IPS-18a (cell line): ENCODE data around the gene CCDC149.

Experiments
- H3K27ac ChIP-seq: one replicate; pipeline ENCODE4 v1.5.1; 2013; ENCODE audit warnings: low read length
- H3K27me3 ChIP-seq: one replicate; pipeline ENCODE4 v1.6.1; 2013; ENCODE audit warnings: mild to moderate bottlenecking, low read length; ENCODE audit not compliant: control insufficient read depth, insufficient read depth
- H3K36me3 ChIP-seq: one replicate; pipeline ENCODE4 v1.6.1; 2013; ENCODE audit warnings: low read depth, low read length; ENCODE audit not compliant: control insufficient read depth
- H3K4me1 ChIP-seq: one replicate; pipeline ENCODE4 v1.6.1; 2013; ENCODE audit warnings: low read depth, low read length; ENCODE audit not compliant: control insufficient read depth
- H3K4me3 ChIP-seq: one replicate; pipeline ENCODE4 v1.5.1; 2013; ENCODE audit warnings: low read length
- H3K9ac ChIP-seq: one replicate; pipeline ENCODE4 v1.6.1; 2013; ENCODE audit warnings: mild to moderate bottlenecking, low read length, moderate library complexity
- H3K9me3 ChIP-seq: one replicate; pipeline ENCODE4 v1.6.1; 2013; ENCODE audit warnings: low read depth, low read length; ENCODE audit not compliant: control insufficient read depth

The CCDC149 gene

DNA sequence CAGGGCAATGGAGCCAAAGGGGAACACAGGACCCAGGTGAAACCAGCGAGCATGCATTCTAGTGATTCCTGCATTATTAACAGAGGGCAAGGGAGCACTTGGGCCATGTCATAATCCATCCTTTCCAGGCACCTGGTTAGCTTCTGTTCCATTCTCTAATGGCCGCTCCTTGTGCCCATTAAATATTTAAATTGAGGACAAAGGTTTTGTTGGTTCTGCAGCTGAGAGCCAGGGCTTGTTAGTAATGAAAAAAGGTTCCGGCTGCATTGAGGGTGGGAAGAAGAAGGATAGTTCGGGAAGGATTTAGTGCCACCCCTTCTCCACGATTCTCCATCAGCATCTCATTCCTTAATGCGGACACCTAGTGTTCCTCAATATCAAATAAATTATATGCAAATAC lies 103.9 kb downstream of the CCDC149 start:
- no peak overlapping the region for H3K4me3 ChIP-seq
- H3K27me3 ChIP-seq = no peaks in the 10 kb centered on the region
- no peak overlapping the region for H3K27ac ChIP-seq
- H3K36me3 ChIP-seq = no peaks in the 10 kb centered on the region
- H3K9me3 ChIP-seq = no peaks in the 10 kb centered on the region
- H3K4me1 ChIP-seq = peaks cover 6% of the 10 kb centered on the region
- H3K9ac ChIP-seq = no peak overlapping the region

DNA sequence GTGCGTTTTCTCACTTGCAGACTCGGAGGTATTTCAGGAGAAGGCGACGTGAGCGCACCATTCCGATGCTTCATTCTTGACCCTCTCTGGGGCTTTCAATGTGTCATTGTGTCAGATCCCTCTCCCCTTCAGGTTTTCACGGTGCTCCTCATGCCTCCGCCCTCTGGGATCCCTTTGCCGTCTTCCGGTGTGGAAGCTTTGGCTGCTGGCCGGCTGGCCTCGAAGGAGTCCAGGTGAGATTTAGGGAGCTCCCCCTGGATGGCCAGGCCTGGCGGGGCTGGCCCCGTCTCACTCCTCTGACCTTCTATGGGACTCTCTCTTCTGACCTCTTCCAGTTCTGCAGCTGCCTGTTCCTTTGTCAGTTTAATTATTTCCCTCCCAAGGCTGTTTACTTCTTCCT lies 104.6 kb downstream of the CCDC149 start:
- no peaks in the 10 kb centered on the region for H3K36me3 ChIP-seq
- H3K9me3 ChIP-seq = no peaks in the 10 kb centered on the region
- no peaks in the 10 kb centered on the region for H3K27me3 ChIP-seq
- H3K4me3 ChIP-seq = no peak overlapping the region
- no peak overlapping the region for H3K9ac ChIP-seq
- H3K4me1 ChIP-seq = peaks cover 6% of the 10 kb centered on the region
- no peak overlapping the region for H3K27ac ChIP-seq

DNA sequence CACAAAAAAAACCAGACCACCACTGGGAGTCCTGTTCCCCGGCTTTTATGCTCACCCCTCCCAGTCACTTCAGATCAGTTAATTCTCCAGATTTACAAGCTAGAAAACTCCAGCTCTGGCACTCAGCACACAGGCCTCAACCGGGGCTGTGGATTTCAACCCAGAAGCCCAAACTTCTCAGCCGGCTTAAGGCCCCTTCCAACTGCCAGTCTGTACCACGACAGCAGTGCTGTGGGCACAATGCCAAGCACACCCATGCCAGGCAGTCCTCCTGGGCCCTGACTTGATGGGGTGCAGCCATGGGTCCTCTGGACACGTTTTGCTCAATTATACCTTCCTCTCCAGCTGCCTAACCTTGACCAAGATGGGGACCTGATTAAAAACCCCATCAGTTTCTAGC lies 105.2 kb downstream of the CCDC149 start:
- Histone ChIP-seq H3K27me3 (no peaks in the 10 kb centered on the region), H3K4me1 (peaks cover 6% of the 10 kb centered on the region), H3K36me3 (no peaks in the 10 kb centered on the region), H3K9ac (no peak overlapping the region), H3K4me3 (no peak overlapping the region), H3K27ac (no peak overlapping the region), H3K9me3 (no peaks in the 10 kb centered on the region)

DNA sequence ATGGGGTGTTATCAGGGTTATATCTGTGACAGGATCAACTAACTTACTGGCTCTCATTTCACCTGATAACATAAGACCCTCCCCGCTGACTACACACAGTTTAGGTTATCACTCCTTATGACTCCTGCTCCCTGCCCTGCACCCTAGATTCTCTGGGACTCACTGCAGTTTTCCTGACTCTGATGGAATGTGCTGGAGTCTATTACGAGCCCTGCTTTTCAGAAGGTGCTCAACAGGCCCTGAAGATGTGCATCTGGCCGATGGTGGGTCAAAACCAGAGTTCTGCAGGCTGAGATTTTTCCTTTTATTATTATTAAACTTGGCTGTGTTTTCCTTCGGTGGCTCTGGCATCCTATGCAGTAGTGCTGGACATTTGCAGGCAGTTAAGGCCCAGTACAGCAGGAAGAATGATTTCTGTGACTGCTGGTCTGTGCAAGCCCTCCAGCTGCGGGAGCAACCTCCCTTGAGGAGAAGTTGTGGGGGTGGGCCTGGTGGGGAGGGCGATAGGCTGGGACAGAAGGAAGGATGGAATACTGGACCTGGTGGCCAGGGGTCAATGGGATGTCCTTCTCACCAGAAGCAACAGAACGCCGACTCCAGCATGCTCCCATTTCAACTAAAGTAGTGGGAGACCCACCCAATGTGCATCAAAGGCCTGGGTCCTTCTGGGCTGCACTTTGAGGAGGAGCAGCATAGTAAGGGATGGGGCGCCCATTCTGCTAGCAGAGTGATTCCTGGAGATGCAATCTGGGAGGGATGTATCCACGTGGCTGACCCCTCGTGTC lies 106.4 kb downstream of the CCDC149 start:
- Histone ChIP-seq H3K4me3 (no peak overlapping the region), H3K4me1 (peaks cover 6% of the 10 kb centered on the region), H3K27me3 (peaks cover 4% of the 10 kb centered on the region), H3K36me3 (no peaks in the 10 kb centered on the region), H3K9me3 (no peaks in the 10 kb centered on the region), H3K9ac (no peak overlapping the region), H3K27ac (no peak overlapping the region)

DNA sequence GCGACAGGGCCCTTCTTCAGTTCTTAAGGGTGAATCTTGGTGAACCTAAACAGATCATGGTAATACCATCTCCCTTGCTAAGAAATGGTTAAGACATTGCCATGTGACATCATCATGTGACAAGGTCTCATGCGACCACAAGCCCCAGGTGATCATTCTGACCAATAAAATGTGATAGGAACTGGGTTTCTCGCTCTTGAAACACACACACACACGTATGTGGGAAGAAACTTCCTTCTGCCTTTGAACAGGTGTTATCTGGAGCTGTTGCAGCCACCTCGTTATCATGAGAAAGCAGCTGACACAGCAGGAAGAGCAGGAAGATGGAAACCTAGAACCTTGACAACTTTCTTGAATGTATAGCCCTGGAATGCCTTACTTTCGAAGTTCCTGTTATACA lies 107.3 kb downstream of the CCDC149 start:
- H3K27me3 ChIP-seq = peaks cover 12% of the 10 kb centered on the region
- H3K4me3 ChIP-seq = no peak overlapping the region
- H3K27ac ChIP-seq = no peak overlapping the region
- H3K9me3 ChIP-seq = no peaks in the 10 kb centered on the region
- peaks cover 12% of the 10 kb centered on the region for H3K4me1 ChIP-seq
- H3K36me3 ChIP-seq = no peaks in the 10 kb centered on the region
- H3K9ac ChIP-seq = no peak overlapping the region

DNA sequence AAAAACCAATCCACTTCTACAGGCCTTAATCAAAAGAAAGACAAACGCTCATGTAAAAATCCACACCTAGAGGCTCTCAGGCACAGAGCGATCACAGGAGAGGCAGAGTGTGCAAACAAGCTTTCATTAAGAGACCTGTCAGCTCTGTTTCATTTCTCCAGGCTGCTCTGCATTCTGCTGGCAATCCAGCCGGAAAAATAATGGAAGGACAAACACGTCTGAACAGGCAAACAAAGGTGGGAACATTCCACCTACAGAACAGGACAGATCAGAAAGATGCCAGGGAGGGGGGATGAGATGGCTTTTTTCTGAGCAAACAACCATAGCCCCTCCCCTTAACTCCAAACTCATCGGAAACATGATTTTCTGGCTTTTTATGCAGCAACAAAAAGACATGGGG lies 107.8 kb downstream of the CCDC149 start:
- Histone ChIP-seq H3K4me3 (no peak overlapping the region), H3K9me3 (no peaks in the 10 kb centered on the region), H3K27me3 (peaks cover 17% of the 10 kb centered on the region), H3K9ac (no peak overlapping the region), H3K36me3 (no peaks in the 10 kb centered on the region), H3K27ac (no peak overlapping the region), H3K4me1 (peaks cover 12% of the 10 kb centered on the region)

DNA sequence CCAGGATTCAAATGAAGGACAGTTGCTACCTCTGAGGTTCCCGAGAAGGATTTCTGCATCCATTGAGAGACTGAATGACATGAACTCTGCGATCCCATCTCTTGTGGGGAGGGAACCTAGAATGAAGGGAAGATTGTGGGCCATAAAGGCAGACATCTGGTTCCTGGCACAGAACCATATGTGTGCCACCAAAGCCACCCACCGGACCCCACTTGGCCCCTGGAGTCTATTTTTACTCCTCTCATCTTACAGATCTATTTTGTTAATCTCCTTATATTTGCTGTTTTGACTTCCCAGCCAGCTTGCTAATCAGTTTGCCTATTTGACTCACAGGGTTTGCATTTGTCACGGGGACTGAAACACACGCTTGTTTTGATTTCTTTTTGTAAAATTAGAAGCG lies 110.2 kb downstream of the CCDC149 start:
- Histone ChIP-seq H3K4me1 (peaks cover 12% of the 10 kb centered on the region), H3K36me3 (no peaks in the 10 kb centered on the region), H3K27ac (no peak overlapping the region), H3K9me3 (no peaks in the 10 kb centered on the region), H3K9ac (no peak overlapping the region), H3K4me3 (no peak overlapping the region), H3K27me3 (peaks cover 41% of the 10 kb centered on the region)

DNA sequence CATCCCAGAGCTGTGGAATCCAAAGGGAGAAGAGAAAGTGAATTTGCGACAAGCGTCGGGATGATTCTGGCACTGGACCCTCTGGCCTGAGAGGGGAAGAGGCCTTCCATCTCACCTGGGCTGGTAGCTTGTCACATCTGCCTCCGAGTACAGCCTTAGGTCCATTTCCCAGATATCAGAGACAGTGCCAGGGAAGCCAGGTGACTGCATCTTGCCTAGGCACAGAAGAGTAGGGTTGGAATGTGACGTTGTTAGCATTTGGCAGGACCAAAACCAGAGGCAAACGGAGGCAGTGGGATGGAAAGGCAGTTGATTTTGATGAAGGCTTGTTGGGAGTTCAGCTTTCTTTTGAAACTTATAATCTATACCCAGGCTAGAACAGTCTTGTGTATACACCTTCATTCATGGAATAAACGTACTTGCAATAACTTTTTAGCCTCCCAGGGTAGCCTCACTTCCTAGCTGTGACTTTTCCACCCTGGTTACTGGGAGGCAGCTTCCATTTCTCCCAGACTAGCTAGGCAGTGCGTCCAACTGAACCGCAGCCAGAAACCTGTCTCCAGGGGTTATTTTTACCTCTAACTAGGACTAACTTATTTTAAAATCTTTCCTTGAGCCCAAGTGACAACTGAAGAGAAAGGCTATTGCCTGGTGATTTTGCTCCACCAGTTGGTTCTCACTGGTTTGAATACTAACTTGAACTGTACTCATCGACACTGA lies 111.5 kb downstream of the CCDC149 start:
- Histone ChIP-seq H3K4me1 (peaks cover 12% of the 10 kb centered on the region), H3K4me3 (no peak overlapping the region), H3K36me3 (no peaks in the 10 kb centered on the region), H3K27ac (no peak overlapping the region), H3K27me3 (peaks cover 52% of the 10 kb centered on the region), H3K9me3 (no peaks in the 10 kb centered on the region), H3K9ac (no peak overlapping the region)

DNA sequence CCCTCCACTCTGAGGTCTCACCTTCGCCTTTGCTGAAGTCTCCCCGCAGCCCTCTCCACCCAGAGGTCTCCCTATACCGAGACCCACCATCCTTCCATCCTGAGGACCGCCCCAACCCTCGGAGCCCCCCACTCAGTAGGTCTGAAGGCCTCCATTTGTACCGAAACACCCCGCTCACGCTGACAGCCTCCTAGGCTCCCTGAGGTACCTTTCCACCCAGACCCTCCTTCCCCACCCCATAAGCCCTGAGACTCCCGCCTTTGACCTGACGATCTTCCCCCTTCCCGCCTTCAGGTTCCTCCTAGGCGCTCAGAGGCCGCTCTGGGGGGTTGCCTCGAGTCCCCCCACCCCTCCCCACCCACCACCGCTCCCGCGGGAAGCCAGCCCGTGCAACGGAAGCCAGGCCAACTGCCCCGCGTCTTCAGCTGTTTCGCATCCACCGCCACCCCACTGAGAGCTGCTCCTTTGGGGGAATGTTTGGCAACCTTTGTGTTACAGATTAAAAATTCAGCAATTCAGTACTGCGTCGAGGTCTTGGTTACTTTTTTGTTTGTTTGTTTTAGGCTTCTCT lies 112.4 kb downstream of the CCDC149 start:
- H3K4me1 ChIP-seq = peaks cover 13% of the 10 kb centered on the region
- H3K9ac ChIP-seq = no peak overlapping the region
- no peaks in the 10 kb centered on the region for H3K36me3 ChIP-seq
- H3K27ac ChIP-seq = no peak overlapping the region
- no peaks in the 10 kb centered on the region for H3K9me3 ChIP-seq
- peak overlapping the region; percentile 48 for H3K4me3 ChIP-seq
- peaks cover 59% of the 10 kb centered on the region for H3K27me3 ChIP-seq

DNA sequence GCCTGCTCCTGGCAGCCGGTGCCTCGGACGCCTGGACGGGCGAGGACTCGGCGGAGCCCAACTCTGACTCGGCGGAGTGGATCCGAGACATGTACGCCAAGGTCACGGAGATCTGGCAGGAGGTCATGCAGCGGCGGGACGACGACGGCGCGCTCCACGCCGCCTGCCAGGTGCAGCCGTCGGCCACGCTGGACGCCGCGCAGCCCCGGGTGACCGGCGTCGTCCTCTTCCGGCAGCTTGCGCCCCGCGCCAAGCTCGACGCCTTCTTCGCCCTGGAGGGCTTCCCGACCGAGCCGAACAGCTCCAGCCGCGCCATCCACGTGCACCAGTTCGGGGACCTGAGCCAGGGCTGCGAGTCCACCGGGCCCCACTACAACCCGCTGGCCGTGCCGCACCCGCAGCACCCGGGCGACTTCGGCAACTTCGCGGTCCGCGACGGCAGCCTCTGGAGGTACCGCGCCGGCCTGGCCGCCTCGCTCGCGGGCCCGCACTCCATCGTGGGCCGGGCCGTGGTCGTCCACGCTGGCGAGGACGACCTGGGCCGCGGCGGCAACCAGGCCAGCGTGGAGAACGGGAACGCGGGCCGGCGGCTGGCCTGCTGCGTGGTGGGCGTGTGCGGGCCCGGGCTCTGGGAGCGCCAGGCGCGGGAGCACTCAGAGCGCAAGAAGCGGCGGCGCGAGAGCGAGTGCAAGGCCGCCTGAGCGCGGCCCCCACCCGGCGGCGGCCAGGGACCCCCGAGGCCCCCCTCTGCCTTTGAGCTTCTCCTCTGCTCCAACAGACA lies 113.1 kb downstream of the CCDC149 start:
- Histone ChIP-seq H3K9me3 (no peaks in the 10 kb centered on the region), H3K27ac (no peak overlapping the region), H3K4me3 (peak overlapping the region; percentile 48), H3K4me1 (peaks cover 13% of the 10 kb centered on the region), H3K9ac (no peak overlapping the region), H3K27me3 (peaks cover 62% of the 10 kb centered on the region), H3K36me3 (no peaks in the 10 kb centered on the region)

DNA sequence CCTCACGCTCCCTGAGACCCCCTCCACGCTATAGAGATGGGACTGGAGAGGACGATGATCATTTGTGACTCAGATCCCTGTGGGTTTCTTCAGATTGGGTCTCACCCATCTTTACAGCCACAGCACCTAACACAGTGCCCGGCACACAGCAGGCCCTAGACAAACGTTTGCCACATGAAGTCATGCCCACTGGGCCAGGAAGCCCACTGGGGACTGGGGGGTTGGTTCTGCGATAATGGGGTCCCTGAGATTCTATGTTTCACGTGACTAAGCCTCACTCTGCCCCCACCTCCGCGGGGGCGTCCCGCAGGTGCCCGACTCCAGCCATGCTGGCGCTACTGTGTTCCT lies 113.7 kb downstream of the CCDC149 start:
- no peak overlapping the region for H3K9ac ChIP-seq
- H3K4me3 ChIP-seq = no peak overlapping the region
- H3K4me1 ChIP-seq = peaks cover 13% of the 10 kb centered on the region
- no peaks in the 10 kb centered on the region for H3K36me3 ChIP-seq
- no peaks in the 10 kb centered on the region for H3K9me3 ChIP-seq
- H3K27me3 ChIP-seq = peaks cover 68% of the 10 kb centered on the region
- H3K27ac ChIP-seq = no peak overlapping the region
